ENCODE results near the gene NAV2.
"Not testable (repeated sequence)": the region's sequence is repeated elsewhere in the genome, so short reads cannot be mapped to it uniquely, and the experiment has no call there.

The NAV2 gene

GRCh38 chr11:20109731-20110445 is 397.3 kb downstream of the NAV2 start:
- no peak for DNase-seq (ENCODE audit: low spot score)
- FAIRE-seq, result no peak

GRCh38 chr11:20110908-20111669 is 398.5 kb downstream of the NAV2 start:
- DNase-seq (ENCODE audit: low spot score) (peak; percentile 47), FAIRE-seq (no peak)

- DNase-seq (ENCODE audit: low spot score) (no peak), FAIRE-seq (no peak)
These were observed 399.2 kb downstream of the NAV2 start for GRCh38 chr11:20111871-20112270.

- DNase-seq (ENCODE audit: low spot score), result peak; percentile 86
- FAIRE-seq, result peak; percentile 64
These were observed 399.9 kb downstream of the NAV2 start for GRCh38 chr11:20112291-20113148.

GRCh38 chr11:20113149-20113438 is 400.5 kb downstream of the NAV2 start:
- DNase-seq (ENCODE audit: low spot score), result peak; percentile 60
- peak; percentile 70 for FAIRE-seq

GRCh38 chr11:20114588-20114987 is 402.0 kb downstream of the NAV2 start:
- FAIRE-seq, result no peak

GRCh38 chr11:20116825-20117224 is 404.2 kb downstream of the NAV2 start:
- FAIRE-seq, result no peak
- DNase-seq (ENCODE audit: low spot score), result no peak

More at GRCh38 chr11:20114588-20114987, 402.0 kb downstream of the NAV2 start:
- DNase-seq (ENCODE audit: low spot score), result no peak

- DNase-seq (ENCODE audit: low spot score), result no peak
- no peak for FAIRE-seq
These were observed 404.7 kb downstream of the NAV2 start for GRCh38 chr11:20117291-20117690.

- DNase-seq (ENCODE audit: low spot score) (no peak), FAIRE-seq (no peak)
These were observed 405.6 kb downstream of the NAV2 start for GRCh38 chr11:20118209-20118608.

GRCh38 chr11:20119315-20119714 is 406.7 kb downstream of the NAV2 start:
- DNase-seq (ENCODE audit: low spot score) (no peak), FAIRE-seq (no peak)

- no peak for FAIRE-seq
- no peak for DNase-seq (ENCODE audit: low spot score)
These were observed 407.7 kb downstream of the NAV2 start for GRCh38 chr11:20120134-20120925.

GRCh38 chr11:20122131-20122530 is 409.5 kb downstream of the NAV2 start:
- DNase-seq (ENCODE audit: low spot score) (no peak), FAIRE-seq (no peak)

GRCh38 chr11:20125927-20126326 is 413.3 kb downstream of the NAV2 start:
- FAIRE-seq (no peak), DNase-seq (ENCODE audit: low spot score) (peak; percentile 61)

GRCh38 chr11:20126724-20127123 is 414.1 kb downstream of the NAV2 start:
- FAIRE-seq, result no peak
- DNase-seq (ENCODE audit: low spot score), result no peak

- DNase-seq (ENCODE audit: low spot score) (peak; percentile 20), FAIRE-seq (no peak)
These were observed 415.3 kb downstream of the NAV2 start for GRCh38 chr11:20127671-20128527.

GRCh38 chr11:20128528-20128825 is 415.8 kb downstream of the NAV2 start:
- FAIRE-seq; DNase-seq (ENCODE audit: low spot score): not testable (repeated sequence)

- FAIRE-seq (no peak), DNase-seq (ENCODE audit: low spot score) (no peak)
These were observed 417.0 kb downstream of the NAV2 start for GRCh38 chr11:20129665-20130064.

GRCh38 chr11:20131788-20132666 is 419.4 kb downstream of the NAV2 start:
- no peak for FAIRE-seq
- DNase-seq (ENCODE audit: low spot score), result peak; percentile 26

- FAIRE-seq, result no peak
- DNase-seq (ENCODE audit: low spot score), result no peak
These were observed 420.0 kb downstream of the NAV2 start for GRCh38 chr11:20132667-20133039.
